Stimulated activated CD4-positive, alpha-beta T cell treated with anti-CD3 and anti-CD28 coated beads, Interleukin-2, amount 100 ng/mL, for 48 hours (primary cell): ENCODE data around the gene SEC23A.
A peak's percentile ranks its signal among the peaks of the same experiment; 100 is the strongest.
"Not testable (repeated sequence)": the region's sequence is repeated elsewhere in the genome, so short reads cannot be mapped to it uniquely, and the experiment has no call there.

Experiments
- DNase-seq, 2 donors: peaks; one replicate each; pipeline ENCODE4 v3.0.0-alpha.2; 2020

Gene SEC23A

DNA sequence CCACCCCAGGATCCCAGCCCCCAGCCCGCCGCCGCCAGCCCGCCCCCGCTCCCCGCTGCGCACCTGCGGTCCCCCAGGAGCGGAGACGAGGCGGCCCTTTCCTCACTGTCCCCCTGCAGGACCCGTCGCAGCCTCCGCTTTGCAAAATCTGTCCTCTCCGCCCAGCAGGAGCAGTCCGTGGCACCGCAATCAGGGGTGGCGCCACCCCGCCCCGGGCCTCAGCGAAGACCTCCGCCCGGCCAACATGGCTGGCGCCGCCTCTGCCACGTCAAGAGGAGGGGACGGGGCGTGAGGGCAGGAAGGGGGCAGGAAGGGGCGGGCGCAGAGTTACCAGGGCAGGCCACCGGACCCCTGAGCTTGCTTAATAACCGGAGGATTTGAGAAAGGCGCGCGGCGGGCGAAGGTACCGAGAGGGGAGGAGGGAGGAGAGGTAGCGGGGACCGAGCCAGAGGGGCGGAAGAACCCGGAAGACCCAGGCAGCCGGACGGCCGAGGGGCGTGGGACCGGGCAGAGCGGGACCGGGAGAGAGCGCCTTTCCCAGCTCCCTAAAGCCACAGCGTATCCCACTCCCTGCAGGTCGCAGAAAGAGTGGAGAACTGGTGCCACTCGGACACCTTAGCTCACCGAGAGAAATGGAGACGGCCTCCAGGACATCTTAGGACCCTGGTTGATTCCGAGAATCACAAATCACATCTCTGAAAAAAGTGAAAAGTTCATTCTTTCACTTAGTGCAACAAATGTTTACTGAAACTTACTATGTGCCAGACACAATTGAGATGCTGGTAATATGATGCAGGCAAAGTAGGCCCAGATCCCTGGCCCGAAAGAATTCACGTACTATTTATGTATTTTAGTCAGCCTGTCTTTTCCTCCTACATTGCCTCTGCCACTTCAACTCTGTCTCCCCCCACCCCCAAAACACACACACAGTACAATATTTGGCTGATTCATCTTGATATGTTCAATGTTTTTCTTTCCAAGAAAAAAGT lies at the start of gene SEC23A:
Gene SEC23A, minus strand, starts transcription at position 267 of the 989 bp plus-strand sequence. CDS start 7,117 bp downstream, outside the sequence.
- peak; percentile 69 to 74 for DNase-seq

DNA sequence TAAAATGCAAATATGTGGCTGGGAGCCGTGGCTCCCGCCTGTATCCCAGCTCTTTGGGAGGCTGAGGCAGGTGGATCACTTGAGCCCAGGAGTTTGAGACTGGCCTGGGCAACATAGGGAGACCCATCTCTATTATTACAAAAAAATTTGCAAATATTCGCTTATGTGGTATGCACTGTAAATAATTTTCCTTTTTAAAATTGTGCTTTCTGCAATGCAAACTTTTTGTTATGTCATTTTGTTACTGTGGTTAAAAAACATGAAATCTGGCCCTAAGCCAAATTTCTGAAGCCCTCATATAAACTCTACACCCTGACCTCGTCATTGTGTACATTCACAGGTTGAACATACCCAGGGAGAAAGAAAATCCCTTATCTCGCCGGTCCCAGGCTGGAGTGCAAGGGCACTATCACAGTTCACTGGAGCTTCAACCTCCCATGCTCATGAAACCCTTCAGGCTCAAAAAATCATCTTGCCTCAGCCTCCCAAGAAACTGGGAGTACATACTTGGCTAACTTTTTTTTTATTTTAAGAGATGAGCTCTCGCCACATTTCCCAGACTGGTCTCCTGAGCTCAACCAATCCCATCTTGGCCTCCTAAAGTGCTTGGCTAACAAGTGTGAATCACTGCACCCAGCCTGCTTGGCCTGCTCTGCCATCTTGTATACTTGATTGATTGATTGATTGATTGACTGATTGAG lies 42.4 kb upstream of the SEC23A start:
- no peak for DNase-seq

DNA sequence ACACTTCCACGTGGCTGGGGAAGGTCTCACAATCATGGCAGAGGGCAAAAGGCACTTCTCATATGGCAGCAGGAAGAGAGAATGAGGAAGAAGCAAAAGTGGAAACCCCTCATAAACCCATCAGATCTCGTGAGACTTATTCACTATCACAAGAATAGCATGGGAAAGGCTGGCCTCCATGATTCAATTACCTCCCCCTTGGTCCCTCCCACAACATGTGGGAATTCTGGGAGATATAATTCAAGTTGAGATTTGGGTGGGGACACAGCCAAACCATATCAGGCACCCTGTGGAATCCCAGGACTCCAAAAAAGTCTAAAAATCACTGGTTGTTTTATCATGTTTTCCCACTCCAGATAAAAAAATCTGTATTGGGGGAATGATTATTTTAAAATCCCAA lies 40.2 kb upstream of the SEC23A start:
- DNase-seq: not testable (repeated sequence)

DNA sequence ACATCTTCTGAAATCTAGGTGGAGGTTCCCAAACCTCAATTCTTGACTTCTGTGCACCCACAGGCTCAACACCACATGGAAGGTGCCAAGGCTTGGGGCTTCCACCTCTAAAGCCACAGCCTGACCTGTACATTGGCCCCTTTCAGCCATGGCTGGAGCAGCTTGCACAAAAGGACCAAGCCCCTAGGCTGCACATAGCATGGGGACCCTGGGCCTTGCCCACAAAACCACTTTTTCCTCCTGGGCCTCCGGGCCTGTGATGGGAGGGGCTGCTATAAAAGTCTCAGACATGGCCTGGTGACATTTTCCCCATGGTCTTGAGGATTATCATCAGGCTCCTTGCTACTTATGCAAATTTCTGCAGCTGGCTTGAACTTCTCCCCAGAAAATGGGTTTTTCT lies 38.6 kb upstream of the SEC23A start:
- DNase-seq: not testable (repeated sequence)

DNA sequence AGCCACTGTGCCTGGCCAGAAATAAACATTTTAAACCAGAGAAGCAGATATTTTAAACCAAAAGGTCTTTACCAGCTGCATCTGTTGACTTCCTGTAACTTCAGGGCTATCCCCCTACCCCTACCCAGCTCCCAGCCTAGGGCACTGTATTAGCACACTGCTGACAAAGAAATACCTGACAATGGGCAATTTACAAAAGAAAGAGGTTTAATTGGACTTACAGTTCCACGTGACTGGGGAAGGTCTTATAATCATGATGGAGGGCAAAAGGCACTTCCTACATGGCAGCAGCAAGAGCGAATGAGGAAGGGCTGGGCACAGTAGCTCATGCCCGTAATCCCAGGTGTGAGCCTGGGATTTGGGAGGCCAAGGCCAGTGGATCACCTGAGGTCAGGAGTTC lies 37.1 kb upstream of the SEC23A start:
- DNase-seq: no peak

DNA sequence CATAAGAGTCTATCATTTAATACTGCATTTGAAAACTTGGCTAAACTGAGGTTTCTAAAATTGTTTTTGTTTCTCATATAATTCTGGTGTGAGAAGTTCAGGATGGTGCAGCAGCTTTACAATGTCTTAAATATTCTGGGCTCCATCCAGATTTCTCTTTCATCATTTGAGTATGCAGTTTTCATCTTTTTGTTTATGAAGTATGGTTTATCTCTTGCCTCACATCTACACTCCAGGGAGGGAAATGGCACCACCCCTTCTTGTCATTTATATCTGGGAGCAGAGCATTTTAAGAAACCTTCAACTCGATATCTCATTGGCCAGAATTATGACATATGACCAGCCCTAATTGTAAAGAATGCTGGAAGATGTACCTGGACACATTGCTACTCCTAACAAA lies 35.4 kb upstream of the SEC23A start:
- DNase-seq: no peak

DNA sequence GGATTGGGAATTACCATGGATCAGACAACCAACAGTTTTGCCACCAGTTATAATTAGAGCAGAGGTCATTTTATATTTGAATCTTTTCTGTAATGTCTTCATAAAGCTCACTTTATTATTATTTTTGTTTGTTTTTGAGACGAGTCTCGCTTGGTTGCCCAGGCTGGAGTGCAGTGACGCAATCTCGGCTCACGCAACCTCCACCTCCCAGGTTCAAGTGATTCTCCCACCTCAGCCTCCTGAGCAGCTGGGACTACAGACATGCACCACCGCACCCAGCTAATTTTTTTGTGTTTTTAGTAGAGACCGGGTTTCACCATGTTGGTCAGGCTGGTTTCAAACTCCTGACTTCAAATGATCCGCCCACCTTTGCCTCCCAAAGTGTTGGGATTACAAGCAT lies 34.8 kb upstream of the SEC23A start:
- DNase-seq: not testable (repeated sequence)

DNA sequence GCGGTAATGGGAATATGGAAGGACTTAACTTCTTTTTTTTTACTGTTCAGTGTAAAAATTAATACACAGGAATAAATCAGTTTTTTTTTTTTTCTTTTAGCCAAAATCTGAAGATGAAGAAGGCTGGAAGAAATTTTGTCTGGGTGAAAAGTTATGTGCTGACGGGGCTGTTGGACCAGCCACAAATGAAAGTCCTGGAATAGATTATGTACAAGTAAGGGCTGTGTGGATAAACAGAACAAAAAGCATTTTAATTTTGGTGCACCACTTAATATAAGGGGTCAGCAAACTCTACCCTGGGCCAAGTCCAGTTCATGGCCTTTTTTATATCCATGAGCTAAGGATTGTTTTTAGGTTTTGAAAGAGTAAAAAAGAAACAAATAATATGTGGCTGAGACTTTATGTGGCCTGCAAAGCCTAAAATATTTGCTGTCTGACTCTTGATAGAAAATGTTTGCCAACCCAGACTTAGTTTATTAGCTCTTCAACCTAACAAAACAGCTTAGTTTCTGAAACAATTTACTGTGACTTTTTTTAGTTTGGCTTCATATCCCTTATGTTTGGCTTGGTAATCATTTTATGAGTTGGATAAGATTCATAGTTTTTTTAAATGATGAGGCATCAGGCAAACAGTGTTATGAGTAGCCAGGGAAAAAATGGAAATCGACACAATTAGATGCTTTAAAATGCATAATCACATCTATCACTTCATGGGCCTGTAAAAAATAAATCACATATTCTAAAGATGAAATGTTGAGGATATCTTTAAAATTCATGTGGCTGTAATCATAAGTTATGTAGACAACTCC lies 19.5 kb upstream of the SEC23A start:
- no peak for DNase-seq

DNA sequence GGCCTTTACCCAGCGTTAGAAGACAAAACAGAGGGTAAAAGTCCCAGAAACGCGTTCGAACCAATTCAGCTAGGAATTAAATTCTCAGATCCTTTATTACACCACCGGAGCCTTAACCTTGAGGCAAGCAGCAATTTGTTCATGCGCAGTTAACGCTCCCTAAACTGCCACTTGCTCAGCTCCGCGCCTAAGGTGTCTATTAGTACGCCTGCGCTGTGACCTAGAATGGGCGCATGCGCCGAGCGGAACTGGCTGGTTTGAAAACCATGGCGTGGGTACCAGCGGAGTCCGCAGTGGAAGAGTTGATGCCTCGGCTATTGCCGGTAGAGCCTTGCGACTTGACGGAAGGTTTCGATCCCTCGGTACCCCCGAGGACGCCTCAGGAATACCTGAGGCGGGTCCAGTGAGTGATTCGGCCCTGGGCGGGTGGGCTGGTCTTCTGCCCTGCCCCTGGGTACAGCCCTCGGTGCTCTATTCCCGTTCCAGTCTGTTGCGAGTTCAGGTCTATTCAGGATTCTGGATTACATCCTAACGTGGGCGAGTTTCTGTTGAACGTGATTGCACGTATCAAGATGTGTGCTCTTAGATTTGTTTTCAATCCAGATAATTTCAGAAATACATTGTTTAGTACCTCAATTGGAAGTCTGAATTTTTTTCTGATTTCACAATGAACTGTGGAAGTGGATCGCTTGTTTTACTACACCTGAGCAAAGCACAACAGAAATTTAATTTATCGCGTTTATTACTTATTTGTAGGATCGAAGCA lies 11.2 kb upstream of the SEC23A start, which contains the start of gene GEMIN2:
Gene GEMIN2, plus strand, starts transcription at position 251 of the 766 bp plus-strand sequence. Its CDS starts 16 bp downstream, at position 267.
- peak; percentile 91 to 92 for DNase-seq

DNA sequence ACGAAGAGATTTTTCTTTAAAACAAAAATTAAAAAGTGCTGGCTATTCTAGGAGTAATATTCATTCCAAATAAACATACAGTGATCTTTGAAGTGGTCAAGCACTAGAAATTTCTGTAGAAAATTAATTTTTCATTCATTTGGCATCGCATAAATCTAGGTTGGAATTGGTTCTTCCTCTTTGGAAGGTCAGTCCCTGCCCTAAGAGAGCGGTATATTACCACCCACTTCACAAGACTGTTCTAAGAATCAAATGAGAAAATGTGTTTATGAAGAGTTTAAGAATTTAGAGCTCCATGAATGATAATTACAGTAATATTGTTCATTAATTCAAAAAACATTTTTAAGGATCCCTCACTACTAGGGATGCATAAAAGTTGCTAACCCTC lies 10.6 kb upstream of the SEC23A start:
- DNase-seq: no peak

DNA sequence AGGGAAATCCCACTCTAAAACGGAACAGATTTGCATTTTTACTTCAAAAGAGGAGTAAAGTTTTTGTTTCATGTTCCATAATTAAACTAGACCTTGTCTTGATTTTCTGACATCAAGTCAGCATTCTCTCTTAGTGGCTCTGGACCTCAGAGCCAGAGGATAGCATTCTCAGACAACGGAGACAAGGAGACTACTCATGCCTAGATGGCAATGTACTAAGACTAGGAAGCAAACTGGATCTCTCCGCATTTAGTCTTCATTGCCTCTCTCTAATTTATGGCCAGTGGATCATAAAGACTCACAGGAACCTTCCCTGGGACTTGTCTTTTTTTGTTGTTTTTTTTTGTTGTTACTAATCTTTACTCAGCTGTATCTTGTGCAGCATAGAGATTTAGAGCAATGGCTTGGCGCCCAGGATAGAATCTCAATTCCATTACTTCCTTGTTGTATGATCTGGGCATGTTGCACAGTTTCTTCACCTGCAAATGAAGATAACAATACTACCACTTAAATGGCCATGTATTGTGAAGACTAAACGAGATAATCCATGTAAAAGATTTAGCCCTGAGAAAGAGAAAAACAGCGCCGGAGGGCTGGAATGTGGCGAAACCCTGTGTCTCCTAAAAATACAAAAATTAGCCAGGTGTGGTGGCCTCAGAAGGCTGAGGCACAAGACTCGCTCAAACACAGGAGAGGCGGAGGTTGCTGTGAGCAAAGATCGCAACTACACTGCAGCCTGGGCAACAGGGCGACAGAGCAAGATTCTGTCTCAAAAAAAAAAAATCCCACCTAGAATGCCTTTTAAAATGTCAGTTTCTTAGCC lies 7.1 kb upstream of the SEC23A start:
- no peak for DNase-seq

DNA sequence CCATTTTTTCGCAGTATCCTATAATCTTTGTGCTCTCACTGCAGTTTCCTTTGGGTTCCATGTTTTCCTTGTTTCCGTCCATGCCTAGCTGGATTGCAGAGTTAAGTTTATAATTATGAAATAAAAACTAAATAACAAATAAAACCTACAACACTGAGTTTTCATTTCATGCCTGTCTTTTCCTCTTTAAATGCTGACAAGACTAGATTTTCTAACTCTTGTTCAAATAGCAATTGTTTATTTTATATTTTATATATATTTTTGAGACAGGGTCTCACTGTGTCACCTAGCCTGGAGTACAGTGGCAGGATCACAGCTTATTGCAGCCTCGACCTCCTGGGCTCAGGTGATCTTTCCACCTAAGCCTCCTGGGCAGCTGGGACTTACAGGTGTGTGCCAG lies 5.8 kb upstream of the SEC23A start:
- DNase-seq: no peak

DNA sequence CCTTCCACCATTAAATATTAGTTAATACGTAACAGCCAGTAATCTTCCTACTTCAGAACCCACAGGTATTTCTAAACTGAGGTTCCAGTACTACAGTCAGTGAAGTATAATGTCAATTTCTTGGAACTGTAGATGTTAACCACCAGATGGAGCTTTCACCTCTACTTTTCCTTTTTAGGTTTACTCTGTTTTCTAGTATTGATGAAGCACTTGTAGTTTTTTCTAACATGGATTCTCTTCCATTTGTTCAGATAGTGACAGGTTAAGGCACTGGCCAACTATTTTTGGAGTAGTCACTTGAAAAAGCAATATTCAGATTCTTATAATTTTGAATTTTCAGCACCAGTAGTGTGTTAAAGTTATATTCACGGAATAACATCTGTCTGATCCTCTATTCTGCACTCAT lies 4.6 kb upstream of the SEC23A start:
- no peak for DNase-seq

DNA sequence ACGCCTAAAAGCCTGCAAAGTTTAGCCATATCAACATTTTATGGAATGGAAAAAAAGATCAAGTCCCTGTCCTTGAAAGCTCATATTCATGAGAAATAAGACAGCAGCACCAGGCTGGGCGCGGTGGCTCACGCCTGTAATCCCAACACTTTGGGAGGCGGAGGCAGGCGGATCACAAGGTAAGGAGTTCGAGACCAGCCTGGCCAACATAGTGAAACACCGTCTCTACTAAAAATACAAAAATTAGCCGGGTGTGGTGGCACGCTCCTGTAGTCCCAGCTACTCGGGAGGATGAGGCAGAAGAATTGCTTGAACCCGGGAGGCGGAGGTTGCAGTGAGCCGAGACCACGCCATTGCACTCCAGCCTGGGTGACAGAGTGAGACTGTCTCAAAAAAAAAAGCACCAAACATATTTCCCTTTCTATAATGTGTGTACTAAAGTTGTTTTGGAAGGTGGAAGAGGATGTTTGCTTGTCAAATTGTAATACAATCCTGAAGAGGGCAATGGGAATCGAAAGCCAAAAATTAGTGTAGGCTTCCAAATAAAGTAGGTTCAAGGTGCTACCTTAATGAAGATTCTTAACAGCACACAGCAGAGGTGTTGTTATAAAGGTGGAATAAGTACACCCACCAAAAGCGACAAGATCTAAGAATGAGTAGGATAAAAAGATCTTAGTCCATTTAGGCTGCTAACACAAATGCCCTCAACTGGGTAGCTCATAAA lies 1.2 kb upstream of the SEC23A start:
- DNase-seq: not testable (repeated sequence)

DNA sequence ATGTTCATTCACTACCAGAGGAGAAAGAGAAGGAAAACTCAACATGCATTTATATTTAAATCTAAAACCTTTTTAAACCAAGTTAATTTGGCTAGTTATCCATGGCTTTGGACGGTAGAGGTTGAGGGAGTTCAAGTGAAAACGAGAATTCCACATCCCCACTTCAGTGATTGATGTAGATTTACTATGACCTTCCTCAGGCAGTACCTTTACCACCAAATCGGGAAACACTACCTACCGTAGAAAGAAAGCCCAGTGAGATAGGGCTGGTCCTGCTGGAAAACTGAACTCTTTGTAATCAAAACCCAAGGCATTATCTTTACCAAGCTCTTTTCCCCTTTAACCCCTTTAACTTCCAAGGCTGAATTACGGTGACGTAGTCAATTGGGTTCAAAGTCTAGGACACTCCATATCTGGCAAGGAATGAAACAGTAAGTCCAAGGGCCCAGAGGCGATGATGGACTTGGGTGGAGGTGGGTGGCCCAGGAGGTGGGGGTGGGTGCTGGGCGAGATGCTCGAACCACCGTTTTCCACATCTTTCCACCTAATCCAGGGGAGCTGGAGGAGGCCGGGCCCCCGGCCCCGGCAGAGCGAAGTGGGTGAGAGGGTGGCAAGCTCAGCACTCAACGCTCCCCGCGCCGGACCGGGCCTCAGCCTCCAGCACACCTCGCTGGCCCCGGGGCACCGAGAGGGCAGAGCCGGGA lies 618 bp downstream of the SEC23A start:
- DNase-seq: no peak

DNA sequence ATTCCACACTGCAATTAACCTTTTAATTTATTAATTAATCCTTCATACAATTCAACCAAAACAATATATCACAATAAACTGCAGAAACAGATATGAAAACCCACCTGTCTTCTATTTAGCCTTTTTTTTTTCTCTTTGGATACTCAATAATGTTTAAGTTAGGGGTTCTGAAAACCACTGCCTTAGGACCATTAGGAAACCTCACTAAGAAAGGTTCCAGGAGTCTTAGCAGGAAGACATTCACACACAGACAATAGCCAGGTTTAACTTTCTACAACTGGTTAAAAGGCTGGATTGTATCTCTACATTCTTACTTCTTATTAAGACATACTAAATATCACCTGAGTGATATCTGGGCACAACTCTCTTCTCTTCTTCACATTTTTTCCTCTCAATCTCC lies 3.3 kb downstream of the SEC23A start:
- no peak for DNase-seq

DNA sequence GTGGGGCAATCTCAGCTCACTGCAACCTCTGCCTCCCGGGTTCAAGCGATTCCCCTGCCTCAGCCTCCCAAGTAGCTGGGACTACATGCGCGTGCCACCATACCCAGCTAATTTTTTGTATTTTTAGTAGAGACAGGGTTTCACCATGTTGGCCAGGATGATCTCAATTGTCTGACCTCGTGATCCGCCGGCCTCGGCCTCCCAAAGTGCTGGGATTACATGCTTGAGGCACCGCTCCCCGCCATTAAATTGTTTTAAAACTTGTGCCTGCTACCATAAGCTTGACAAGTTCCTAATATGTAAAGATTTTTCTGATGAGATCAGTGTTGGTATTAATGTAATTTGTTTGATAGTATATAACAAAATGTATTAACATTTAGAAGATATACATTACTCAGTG lies 3.8 kb downstream of the SEC23A start:
- DNase-seq: not testable (repeated sequence)

DNA sequence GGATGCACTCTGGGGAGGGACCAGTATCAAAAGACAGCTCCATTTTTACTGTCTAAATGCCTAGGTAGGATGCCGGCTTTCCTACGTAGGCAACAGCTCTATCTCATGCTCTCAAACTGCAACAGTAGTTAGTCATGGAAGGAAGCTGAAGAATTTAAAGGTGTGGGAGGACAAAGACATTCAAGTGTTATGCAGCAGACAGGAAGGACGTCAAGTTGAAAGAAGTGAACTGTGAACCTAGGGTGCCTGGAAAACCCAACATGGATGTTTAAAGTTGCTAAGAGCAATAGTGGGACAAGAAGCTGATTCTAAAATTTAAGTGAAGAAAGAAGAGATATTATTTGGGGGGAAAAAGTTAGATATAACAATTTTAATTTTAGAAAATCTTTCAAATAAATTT lies 5.9 kb downstream of the SEC23A start:
- DNase-seq: no peak

DNA sequence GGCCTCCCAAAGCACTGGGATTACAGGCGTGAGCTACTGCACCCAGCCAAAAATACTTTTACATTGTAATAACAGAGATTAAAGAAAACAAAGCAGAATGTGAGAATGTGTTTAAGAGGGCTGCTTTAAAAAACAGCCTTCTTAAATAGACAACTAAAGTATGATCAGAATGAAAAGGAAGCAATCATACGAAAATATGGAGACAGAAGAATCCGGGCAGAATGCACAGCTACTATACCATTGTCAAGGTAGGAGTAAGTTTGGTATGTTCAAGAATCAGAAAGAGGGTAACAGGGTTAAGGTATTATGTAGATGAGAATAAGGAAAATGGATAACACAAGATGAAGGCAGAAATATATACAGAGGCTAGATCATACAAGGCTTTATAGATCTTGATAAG lies 8.5 kb downstream of the SEC23A start:
- DNase-seq: no peak

DNA sequence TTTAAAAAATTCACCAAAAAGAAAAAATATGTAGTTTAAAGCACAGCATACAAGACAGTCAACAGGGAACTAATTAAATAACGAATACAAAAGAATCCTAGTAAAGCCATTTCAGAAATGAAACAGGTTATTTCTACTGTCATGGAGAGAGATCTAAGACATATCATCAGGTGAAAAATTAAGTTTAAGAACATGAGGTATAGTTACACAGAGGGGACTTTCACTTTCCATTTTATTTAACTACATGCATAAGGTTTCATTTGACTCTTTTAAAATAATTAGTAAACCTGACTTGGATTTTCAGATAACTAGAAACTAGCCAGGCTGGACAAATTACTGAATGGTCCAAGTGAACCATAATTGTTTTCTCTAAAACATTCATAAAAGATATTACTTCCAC lies 11.3 kb downstream of the SEC23A start:
- DNase-seq: no peak
